ENCODE results near the gene LRRC25.

DNA sequence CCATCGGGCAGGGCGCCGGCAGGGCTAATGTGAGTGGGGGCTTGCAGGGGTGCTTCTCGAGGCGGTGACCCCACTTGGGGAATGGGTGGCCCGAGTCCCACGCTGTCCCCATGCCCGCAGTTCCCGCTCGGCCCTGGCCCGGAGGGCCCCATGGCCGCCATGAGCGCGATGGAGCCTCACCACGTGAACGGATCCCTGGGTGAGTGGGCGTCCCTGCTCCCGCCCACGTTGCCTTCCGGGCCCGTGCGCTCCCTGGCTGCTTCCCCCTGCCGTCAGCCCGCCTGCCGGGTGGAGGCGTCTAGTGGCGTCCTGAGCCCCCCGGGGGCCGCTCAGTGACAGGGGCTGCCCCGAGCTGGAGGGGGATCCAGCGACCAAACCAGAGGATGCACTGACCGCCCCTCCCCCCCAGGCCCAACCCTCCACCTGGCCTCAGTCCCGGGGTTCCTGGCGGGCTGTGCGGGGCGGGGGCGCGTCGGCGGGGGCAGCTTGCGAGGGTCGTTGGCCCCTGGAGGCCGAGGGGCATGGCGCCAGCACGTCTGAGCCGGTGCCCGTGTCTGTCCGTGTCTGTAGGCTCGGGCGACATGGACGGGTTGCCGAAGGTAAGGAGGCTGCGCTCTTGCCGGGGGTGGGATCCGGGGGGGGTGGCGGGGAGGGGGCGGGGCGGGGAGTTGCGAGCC, 35.7 kb upstream of the LRRC25 start:
- TF ChIP-seq CTCF (IDR thresholded peaks at IDR 0.05; ENCODE audit: insufficient read depth, low read depth, low read length) (no peak), EZH2 (IDR thresholded peaks at IDR 0.05; ENCODE audit: insufficient read depth, low read length) (no peak)

Measured in astrocyte (in vitro differentiated cells and primary cell).